Neural cell (in vitro differentiated cells): ENCODE data around the gene EXOC4. TPM values are rescaled to one million over a fixed set of nuclear protein-coding genes. Genes with fewer than 3 reads are reported as not detected.

Experiments used
- H2AFZ ChIP-seq: fragments of 200-600, 300-800 bp; sonication (generic), shearing (Covaris generic); 2 replicates; pipeline ENCODE4 v1.6.0; 2014; ENCODE audit warnings: low read depth, mild to moderate bottlenecking, antibody characterized with exemption, low read length, moderate library complexity
- H3F3A ChIP-seq: fragments of 200-600 bp; shearing (Covaris generic); 2 replicates; pipeline ENCODE4 v1.6.1; 2016; ENCODE audit warnings: mild to moderate bottlenecking, moderate library complexity, mixed read lengths, antibody characterized with exemption, low read length; ENCODE audit not compliant: insufficient read depth, poor library complexity, severe bottlenecking
- H3K27ac ChIP-seq: fragments of 200-600, 300-800 bp; sonication (generic), shearing (Covaris generic); 2 replicates; pipeline ENCODE4 v1.5.1; 2014; ENCODE audit warnings: mild to moderate bottlenecking, low read length, moderate library complexity
- H3K27me3 ChIP-seq: fragments of 300-800, 200-600 bp; sonication (generic), shearing (Covaris generic); 2 replicates; pipeline ENCODE4 v1.6.0; 2014; ENCODE audit warnings: mild to moderate bottlenecking, low read depth, low read length, moderate library complexity; ENCODE audit not compliant: insufficient read depth
- H3K36me3 ChIP-seq: fragments of 300-800, 200-600 bp; sonication (generic), shearing (Covaris generic); 2 replicates; pipeline ENCODE4 v1.5.1; 2014; ENCODE audit warnings: mild to moderate bottlenecking, antibody characterized with exemption, low read length, moderate library complexity; ENCODE audit not compliant: insufficient read depth
- H3K4me2 ChIP-seq: fragments of 300-800, 200-600 bp; sonication (generic), shearing (Covaris generic); 2 replicates; pipeline ENCODE4 v1.6.0; 2014; ENCODE audit warnings: mild to moderate bottlenecking, low read length
- H3K4me3 ChIP-seq: fragments of 300-800, 200-600 bp; sonication (generic), shearing (Covaris generic); 2 replicates; pipeline ENCODE4 v1.5.1; 2014; ENCODE audit warnings: mild to moderate bottlenecking, low read length, moderate library complexity
- H3K79me2 ChIP-seq: fragments of 200-600 bp; shearing (Covaris generic); replicated peaks from 2 replicates; pipeline ENCODE4 v1.6.0; 2014; ENCODE audit warnings: mild to moderate bottlenecking, low read length, moderate library complexity; ENCODE audit not compliant: insufficient read depth
- H3K9ac ChIP-seq: fragments of 300-800, 200-600 bp; sonication (generic), shearing (Covaris generic); 2 replicates; pipeline ENCODE4 v1.6.1; 2016; ENCODE audit warnings: mild to moderate bottlenecking, low read length, mixed read lengths
- H3K9me2 ChIP-seq: fragments of 200-600 bp; shearing (Covaris generic); 2 replicates; pipeline ENCODE4 v1.6.1; 2016; ENCODE audit warnings: mild to moderate bottlenecking, low read length, mixed read lengths; ENCODE audit not compliant: insufficient read depth
- H3K9me3 ChIP-seq: fragments of 200-600, 300-800 bp; sonication (generic), shearing (Covaris generic); 2 replicates; pipeline ENCODE4 v1.6.1; 2016; ENCODE audit warnings: mild to moderate bottlenecking, mixed run types, low read length, moderate library complexity, mixed read lengths
- H4K20me1 ChIP-seq: fragments of 200-600 bp; shearing (Covaris generic); 2 replicates; pipeline ENCODE4 v1.6.1; 2016; ENCODE audit warnings: mild to moderate bottlenecking, mixed run types; ENCODE audit not compliant: insufficient read depth
- EP300 ChIP-seq: fragments of 450-650 bp; conservative IDR thresholded peaks from 2 replicates; pipeline ENCODE4 v1.6.1; 2014; ENCODE audit warnings: antibody characterized with exemption, mild to moderate bottlenecking, moderate library complexity; ENCODE audit not compliant: poor library complexity, severe bottlenecking
- EZH2 ChIP-seq: fragments of 200-600, 300-800 bp; shearing (Covaris generic), sonication (generic); IDR thresholded peaks from 2 replicates; pipeline ENCODE4 v1.6.1; 2014; ENCODE audit warnings: antibody characterized with exemption, low read length, borderline replicate concordance, mild to moderate bottlenecking; ENCODE audit not compliant: insufficient read depth, poor library complexity, severe bottlenecking
- MXI1 ChIP-seq: fragments of 450-650 bp; conservative IDR thresholded peaks from 2 replicates; pipeline ENCODE4 v1.6.1; 2014; ENCODE audit warnings: antibody characterized with exemption, mild to moderate bottlenecking; ENCODE audit not compliant: poor library complexity, severe bottlenecking
- POLR2AphosphoS5 ChIP-seq: IDR thresholded peaks from 2 replicates; pipeline ENCODE4 v1.6.1; 2012
- RAD21 ChIP-seq: fragments of 450-650 bp; conservative IDR thresholded peaks from 2 replicates; pipeline ENCODE4 v1.6.1; 2014; ENCODE audit warnings: antibody characterized with exemption, mild to moderate bottlenecking, moderate library complexity
- REST ChIP-seq: IDR thresholded peaks from 2 replicates; pipeline ENCODE4 v1.6.1; 2012; ENCODE audit warnings: borderline replicate concordance
- SMC3 ChIP-seq: fragments of 450-650 bp; conservative IDR thresholded peaks from 2 replicates; pipeline ENCODE4 v1.6.1; 2014; ENCODE audit warnings: antibody characterized with exemption, mild to moderate bottlenecking, moderate library complexity; ENCODE audit not compliant: poor library complexity
- TAF1 ChIP-seq: IDR thresholded peaks from 2 replicates; pipeline ENCODE4 v1.6.1; 2012; ENCODE audit warnings: low read depth
- polyA plus RNA-seq: library from polyadenylated mRNA; depleted of rRNA; stranded (reverse); fragments of >200 nt; gene quantifications from 2 replicates; pipeline ENCODE4 v1.2.3, GENCODE V29; 2014
- TF ChIP-seq, protein P1 (sequence below): fragments of 450-650 bp; IDR thresholded peaks from 2 replicates; pipeline ENCODE4 v1.5.1; 2014; ENCODE audit warnings: antibody characterized with exemption, mild to moderate bottlenecking, moderate library complexity; ENCODE audit not compliant: poor library complexity, severe bottlenecking

Gene EXOC4
- polyA plus RNA-seq, 1 donor from 2014 or later: 36.5 TPM

DNA sequence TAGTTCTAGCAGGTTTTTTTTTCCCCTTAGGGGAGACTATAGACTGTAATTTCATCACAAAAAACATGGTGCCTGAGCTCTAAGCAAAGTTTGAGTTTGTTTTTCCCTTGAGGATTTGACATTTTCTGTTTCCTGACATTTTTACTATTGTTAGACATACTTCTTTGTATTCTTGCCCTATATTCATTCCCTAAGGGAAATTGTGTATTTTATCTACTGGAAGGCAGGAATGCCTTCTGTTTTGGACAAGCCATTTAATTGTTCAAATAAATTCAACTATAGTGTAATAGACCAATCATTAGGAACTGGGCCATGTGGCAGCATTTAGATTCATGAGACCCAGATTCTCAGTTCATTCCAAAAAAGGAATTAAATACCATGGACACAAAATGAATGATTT is 335.0 kb downstream of the EXOC4 start:
- Histone ChIP-seq H3K27me3 (no peaks in the 10 kb centered on the region), H3K79me2 (no peaks in the 10 kb centered on the region), H3K36me3 (no peaks in the 10 kb centered on the region), H3K9me3 (no peaks in the 10 kb centered on the region), H3F3A (no peaks in the 10 kb centered on the region), H3K27ac (no peak overlapping the region), H2AFZ (no peak overlapping the region), H3K4me2 (no peak overlapping the region), H3K9me2 (no peaks in the 10 kb centered on the region), H3K4me3 (no peak overlapping the region), H3K9ac (no peak overlapping the region), H4K20me1 (no peaks in the 10 kb centered on the region)
- TF ChIP-seq SMC3: no peak

- Histone ChIP-seq H3K4me2 (no peak overlapping the region), H3K36me3 (no peaks in the 10 kb centered on the region), H3K79me2 (no peaks in the 10 kb centered on the region), H4K20me1 (no peaks in the 10 kb centered on the region), H2AFZ (no peak overlapping the region), H3K27me3 (no peaks in the 10 kb centered on the region), H3K9me2 (no peaks in the 10 kb centered on the region), H3K27ac (no peak overlapping the region), H3K4me3 (no peak overlapping the region), H3K9ac (no peak overlapping the region), H3K9me3 (no peaks in the 10 kb centered on the region), H3F3A (no peaks in the 10 kb centered on the region)
- TF ChIP-seq RAD21 (no peak), EP300 (no peak), POLR2AphosphoS5 (no peak), MXI1 (no peak), EZH2 (no peak), TAF1 (no peak), SMC3 (no peak), REST (no peak)
- TF ChIP-seq, protein P1, sequence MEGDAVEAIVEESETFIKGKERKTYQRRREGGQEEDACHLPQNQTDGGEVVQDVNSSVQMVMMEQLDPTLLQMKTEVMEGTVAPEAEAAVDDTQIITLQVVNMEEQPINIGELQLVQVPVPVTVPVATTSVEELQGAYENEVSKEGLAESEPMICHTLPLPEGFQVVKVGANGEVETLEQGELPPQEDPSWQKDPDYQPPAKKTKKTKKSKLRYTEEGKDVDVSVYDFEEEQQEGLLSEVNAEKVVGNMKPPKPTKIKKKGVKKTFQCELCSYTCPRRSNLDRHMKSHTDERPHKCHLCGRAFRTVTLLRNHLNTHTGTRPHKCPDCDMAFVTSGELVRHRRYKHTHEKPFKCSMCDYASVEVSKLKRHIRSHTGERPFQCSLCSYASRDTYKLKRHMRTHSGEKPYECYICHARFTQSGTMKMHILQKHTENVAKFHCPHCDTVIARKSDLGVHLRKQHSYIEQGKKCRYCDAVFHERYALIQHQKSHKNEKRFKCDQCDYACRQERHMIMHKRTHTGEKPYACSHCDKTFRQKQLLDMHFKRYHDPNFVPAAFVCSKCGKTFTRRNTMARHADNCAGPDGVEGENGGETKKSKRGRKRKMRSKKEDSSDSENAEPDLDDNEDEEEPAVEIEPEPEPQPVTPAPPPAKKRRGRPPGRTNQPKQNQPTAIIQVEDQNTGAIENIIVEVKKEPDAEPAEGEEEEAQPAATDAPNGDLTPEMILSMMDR: no peak
Observed at GRCh38 chr7:133590795-133591194, 337.9 kb downstream of the EXOC4 start.
